WTC11 (cell line): ENCODE measurements around the gene ATP13A1. TPM values are rescaled to one million over a fixed set of nuclear protein-coding genes. Genes with fewer than 3 reads are reported as not detected.

Experiments used
- ATAC-seq: fragments of 200-7000 bp; cut with Tn5 transposase; 2 replicates; pipeline ENCODE4 v1.10.0; 2021; ENCODE audit warnings: mild to moderate bottlenecking, moderate library complexity
- CTCF ChIA-PET: fragments of 300-600 bp; sonication (Branson Sonifier 250); formaldehyde crosslinking; loops from one replicate; lab custom pipeline; 2021; ENCODE audit warnings: antibody characterized with exemption; lab: Charles Lee
- POLR2A ChIA-PET: fragments of 350-600 bp; sonication (Branson Sonifier 250); formaldehyde crosslinking; loops from one replicate; lab custom pipeline; 2021; ENCODE audit warnings: antibody characterized with exemption; lab: Charles Lee
- DNase-seq: peaks from one replicate; pipeline ENCODE4 v3.0.0; 2021; ENCODE audit warnings: low spot score
- H3K27ac Mint-ChIP-seq: 2 replicates; pipeline ENCODE4 v1.8.0; 2021; ENCODE audit warnings: mixed read lengths
- H3K27me3 Mint-ChIP-seq: 2 replicates; pipeline ENCODE4 v1.8.0; 2021; ENCODE audit warnings: low read depth, mild to moderate bottlenecking, moderate library complexity, mixed read lengths
- H3K36me3 Mint-ChIP-seq: 2 replicates; pipeline ENCODE4 v1.8.0; 2021; ENCODE audit warnings: mixed read lengths
- H3K4me1 Mint-ChIP-seq: 2 replicates; pipeline ENCODE4 v1.8.0; 2022; ENCODE audit warnings: mixed read lengths
- H3K4me3 Mint-ChIP-seq: 2 replicates; pipeline ENCODE4 v1.8.0; 2021; ENCODE audit warnings: mild to moderate bottlenecking, moderate library complexity, mixed read lengths
- H3K9me3 Mint-ChIP-seq: 2 replicates; pipeline ENCODE4 v1.8.0; 2021; ENCODE audit warnings: mixed read lengths
- ATF2 ChIP-seq: sonication (generic); formaldehyde crosslinking; IDR thresholded peaks from 2 replicates; pipeline ENCODE4 v1.8.1; 2022; ENCODE audit warnings: low read depth, missing genetic modification reagents, borderline replicate concordance
- CREB1 ChIP-seq: sonication (generic); formaldehyde crosslinking; IDR thresholded peaks from 2 replicates; pipeline ENCODE4 v1.8.0; 2023; ENCODE audit warnings: mild to moderate bottlenecking, missing genetic modification reagents
- CREM ChIP-seq: sonication (generic); formaldehyde crosslinking; IDR thresholded peaks from 2 replicates; pipeline ENCODE4 v1.8.1; 2022; ENCODE audit warnings: mild to moderate bottlenecking, missing genetic modification reagents, moderate library complexity
- CTCF ChIP-seq: fragments of 200-600 bp; IDR thresholded peaks from 2 replicates; pipeline ENCODE4 v1.8.0; 2022; ENCODE audit warnings: antibody characterized with exemption
- ETV6 ChIP-seq: sonication (generic); formaldehyde crosslinking; IDR thresholded peaks from 2 replicates; pipeline ENCODE4 v1.8.1; 2022; ENCODE audit warnings: mild to moderate bottlenecking, missing genetic modification reagents
- GRHL2 ChIP-seq: fragments of 250-450 bp; sonication (Bioruptor Pico); IDR thresholded peaks from 2 replicates; pipeline ENCODE4 v1.8.0; 2022; ENCODE audit warnings: mild to moderate bottlenecking, moderate library complexity; ENCODE audit not compliant: insufficient replicate concordance, severe bottlenecking
- HMGA2 ChIP-seq: fragments of 250-450 bp; sonication (Bioruptor Pico); IDR thresholded peaks from 2 replicates; pipeline ENCODE4 v1.4.0; 2021; ENCODE audit warnings: mild to moderate bottlenecking, moderate library complexity
- IRF1 ChIP-seq: sonication (generic); formaldehyde crosslinking; IDR thresholded peaks from 2 replicates; pipeline ENCODE4 v1.8.0; 2023; ENCODE audit warnings: missing genetic modification reagents
- JAZF1 ChIP-seq: fragments of 250-450 bp; sonication (Bioruptor Pico); IDR thresholded peaks from 2 replicates; pipeline ENCODE4 v1.9.0; 2021; ENCODE audit warnings: moderate library complexity, mild to moderate bottlenecking, inconsistent platforms
- KAT7 ChIP-seq: sonication (generic); formaldehyde crosslinking; IDR thresholded peaks from 2 replicates; pipeline ENCODE4 v1.8.1; 2023; ENCODE audit warnings: missing genetic modification reagents, mild to moderate bottlenecking, borderline replicate concordance
- NFE2L1 ChIP-seq: sonication (generic); formaldehyde crosslinking; IDR thresholded peaks from 2 replicates; pipeline ENCODE4 v1.8.1; 2023; ENCODE audit warnings: missing genetic modification reagents
- OVOL2 ChIP-seq: fragments of 250-450 bp; sonication (Bioruptor Pico); IDR thresholded peaks from 2 replicates; pipeline ENCODE4 v1.9.0; 2021; ENCODE audit warnings: mild to moderate bottlenecking, borderline replicate concordance
- PRDM15 ChIP-seq: sonication (generic); formaldehyde crosslinking; IDR thresholded peaks from 2 replicates; pipeline ENCODE4 v1.8.0; 2022; ENCODE audit warnings: missing genetic modification reagents
- RORB ChIP-seq: fragments of 250-450 bp; sonication (Bioruptor Pico); IDR thresholded peaks from 2 replicates; pipeline ENCODE4 v1.9.0; 2021; ENCODE audit warnings: mild to moderate bottlenecking
- TEAD1 ChIP-seq: sonication (generic); formaldehyde crosslinking; IDR thresholded peaks from 2 replicates; pipeline ENCODE4 v1.8.0; 2022; ENCODE audit warnings: mild to moderate bottlenecking, missing genetic modification reagents
- ZNF121 ChIP-seq: sonication (generic); formaldehyde crosslinking; IDR thresholded peaks from 2 replicates; pipeline ENCODE4 v1.8.0; 2023; ENCODE audit warnings: missing genetic modification reagents
- ZNF425 ChIP-seq: fragments of 250-450 bp; sonication (Bioruptor Pico); conservative IDR thresholded peaks from 2 replicates; pipeline ENCODE4 v1.9.0; 2021; ENCODE audit warnings: mild to moderate bottlenecking
- ZNF532 ChIP-seq: fragments of 250-450 bp; sonication (Bioruptor Pico); IDR thresholded peaks from 2 replicates; pipeline ENCODE4 v1.9.0; 2021; ENCODE audit warnings: mild to moderate bottlenecking, borderline replicate concordance
- ZNF671 ChIP-seq: fragments of 250-450 bp; sonication (Bioruptor Pico); IDR thresholded peaks from 2 replicates; pipeline ENCODE4 v1.8.0; 2021; ENCODE audit warnings: mild to moderate bottlenecking
- total RNA-seq: library from RNA; stranded (reverse); gene quantifications from 3 replicates; pipeline ENCODE4 v1.2.3, GENCODE V29; 2021

The ATP13A1 gene
- total RNA-seq, 1 experiment from 2014 or later: 82.6 TPM

GRCh38 chr19:19679176-19680073, 15.9 kb upstream of the ATP13A1 start:
- Mint-ChIP-seq H3K27ac (no peak overlapping the region), H3K27me3 (no peaks in the 10 kb centered on the region), H3K4me3 (no peak overlapping the region), H3K4me1 (0 out of 2 replicates have a peak, but pooled peaks cover 3% of the 10 kb centered on the region), H3K9me3 (peaks cover 8% of the 10 kb centered on the region), H3K36me3 (peaks cover 83% of the 10 kb centered on the region)
- no peak for ATAC-seq
- ChIA-PET CTCF (no interaction called here), POLR2A (no interaction called here)
- TF ChIP-seq NFE2L1: no peak
- no peak for TF ChIP-seq IRF1
- no peak for TF ChIP-seq ETV6 (CRISPR knock-in tag)
- TF ChIP-seq RORB: no peak
- peak; percentile 1 for DNase-seq

- POLR2A ChIA-PET: no interaction called here
- Mint-ChIP-seq H3K27ac (0 out of 2 replicates have a peak overlapping the region, but pooled peaks have one; percentile 50), H3K4me3 (no peak overlapping the region), H3K4me1 (0 out of 2 replicates have a peak, but pooled peaks cover 3% of the 10 kb centered on the region), H3K36me3 (peaks cover 75% of the 10 kb centered on the region), H3K27me3 (no peaks in the 10 kb centered on the region), H3K9me3 (0 out of 2 replicates have a peak, but pooled peaks cover 3% of the 10 kb centered on the region)
- ATAC-seq: no peak
- CTCF ChIA-PET: no interaction called here
- DNase-seq: no peak
- TF ChIP-seq CREB1 (CRISPR knock-in tag): no peak
- no peak for TF ChIP-seq ZNF121 (CRISPR knock-in tag)
- TF ChIP-seq CTCF: no peak
- TF ChIP-seq PRDM15 (CRISPR knock-in tag): no peak
- TF ChIP-seq CREM: no peak
- no peak for TF ChIP-seq GRHL2 (CRISPR knock-in tag)
- no peak for TF ChIP-seq OVOL2
- no peak for TF ChIP-seq NFE2L1
- TF ChIP-seq KAT7 (CRISPR knock-in tag): no peak
- TF ChIP-seq JAZF1 (CRISPR knock-in tag): no peak
- TF ChIP-seq ZNF671 (CRISPR knock-in tag): no peak
- no peak for TF ChIP-seq ZNF425 (CRISPR knock-in tag)
- TF ChIP-seq ZNF532 (CRISPR knock-in tag): no peak
- no peak for TF ChIP-seq TEAD1 (CRISPR knock-in tag)
- no peak for TF ChIP-seq HMGA2 (CRISPR knock-in tag)
- no peak for TF ChIP-seq ATF2 (CRISPR knock-in tag)
Observed at GRCh38 chr19:19677579-19677978, 14.1 kb upstream of the ATP13A1 start.
